ENCODE results near the gene CNTNAP5.

GRCh38 chr2:124151691-124152090 lies 126.6 kb downstream of the CNTNAP5 start:
- TF ChIP-seq CTCF (IDR thresholded peaks at IDR 0.05; ENCODE audit: extremely low read depth in 1 of 2, insufficient read depth in 1 of 2, low read depth in 1 of 2, low read length in 2 of 2) (no peak), POLR2A (IDR thresholded peaks at IDR 0.05; ENCODE audit: low read depth, low read length) (no peak)

Data from endothelial cell of umbilical vein (primary cell).